ENCODE results near the gene S100A7. TPM values are rescaled to one million over a fixed set of nuclear protein-coding genes. Genes with fewer than 3 reads are reported as not detected.

The S100A7 gene
- total RNA-seq, 2 donors from 2014 or later = not detected

GRCh38 chr1:153478692-153479618 is 18.5 kb upstream of the S100A7 start:
- H3K4me1 ChIP-seq (ENCODE audit: control insufficient read depth, insufficient read depth, low read length) = no peaks in the 10 kb centered on the region
- TF ChIP-seq CTCF (conservative IDR thresholded peaks at IDR 0.05) = no peak
- peaks cover 14% of the 10 kb centered on the region for H3K27me3 ChIP-seq (ENCODE audit: control insufficient read depth, insufficient read depth, low read length, poor library complexity, severe bottlenecking)
- H3K4me3 ChIP-seq (ENCODE audit: low read length) = no peak overlapping the region
- no peak overlapping the region for H3K27ac ChIP-seq (ENCODE audit: low read depth, low read length)
- H3K27me3 Mint-ChIP-seq (ENCODE audit: insufficient read depth) = peaks cover 4% of the 10 kb centered on the region
- peaks cover 13% of the 10 kb centered on the region for H3K4me1 Mint-ChIP-seq
- H3K4me3 Mint-ChIP-seq = no peak overlapping the region
- no peaks in the 10 kb centered on the region for H3K36me3 Mint-ChIP-seq (ENCODE audit: low read depth)
- no peaks in the 10 kb centered on the region for H3K36me3 ChIP-seq (ENCODE audit: control insufficient read depth, insufficient read depth, low read length)
- peaks cover 8% of the 10 kb centered on the region for H3K9me3 Mint-ChIP-seq
- no peak overlapping the region for H3K9ac ChIP-seq (ENCODE audit: extremely low read depth, low read length, poor library complexity, severe bottlenecking)
- no peak for DNase-seq
- no peaks in the 10 kb centered on the region for H3K9me3 ChIP-seq (ENCODE audit: control insufficient read depth, low read length)
- no peak overlapping the region for H3K27ac Mint-ChIP-seq
- WGBS, 2 experiments (ENCODE audit: insufficient coverage in 1 of 2, insufficient read length in 1 of 2) = 81 to 87% methylated on average over 3 to 4 of the region's 4 CpGs

GRCh38 chr1:153478047-153478691 is 17.7 kb upstream of the S100A7 start:
- Mint-ChIP-seq H3K27ac (no peak overlapping the region), H3K27me3 (ENCODE audit: insufficient read depth) (peaks cover 4% of the 10 kb centered on the region), H3K4me1 (peaks cover 13% of the 10 kb centered on the region), H3K4me3 (no peak overlapping the region), H3K9me3 (peaks cover 16% of the 10 kb centered on the region), H3K36me3 (ENCODE audit: low read depth) (no peaks in the 10 kb centered on the region)
- WGBS, 2 experiments (ENCODE audit: insufficient coverage in 1 of 2, insufficient read length in 1 of 2) = 81 to 85% methylated on average over 5 to 8 of the region's 8 CpGs
- H3K9ac ChIP-seq (ENCODE audit: extremely low read depth, low read length, poor library complexity, severe bottlenecking) = no peak overlapping the region
- H3K4me3 ChIP-seq (ENCODE audit: low read length) = no peak overlapping the region
- no peaks in the 10 kb centered on the region for H3K36me3 ChIP-seq (ENCODE audit: control insufficient read depth, insufficient read depth, low read length)
- no peak for TF ChIP-seq CTCF (conservative IDR thresholded peaks at IDR 0.05)
- H3K27me3 ChIP-seq (ENCODE audit: control insufficient read depth, insufficient read depth, low read length, poor library complexity, severe bottlenecking) = peaks cover 14% of the 10 kb centered on the region
- no peak for DNase-seq
- no peak overlapping the region for H3K27ac ChIP-seq (ENCODE audit: low read depth, low read length)
- no peaks in the 10 kb centered on the region for H3K4me1 ChIP-seq (ENCODE audit: control insufficient read depth, insufficient read depth, low read length)
- peaks cover under 1% of the 10 kb centered on the region for H3K9me3 ChIP-seq (ENCODE audit: control insufficient read depth, low read length)

GRCh38 chr1:153476491-153477093 is 16.1 kb upstream of the S100A7 start:
- H3K9me3 Mint-ChIP-seq = peaks cover 32% of the 10 kb centered on the region
- no peaks in the 10 kb centered on the region for H3K36me3 Mint-ChIP-seq (ENCODE audit: low read depth)
- H3K9ac ChIP-seq (ENCODE audit: extremely low read depth, low read length, poor library complexity, severe bottlenecking) = no peak overlapping the region
- no peak for TF ChIP-seq CTCF (conservative IDR thresholded peaks at IDR 0.05)
- no peak for DNase-seq
- H3K9me3 ChIP-seq (ENCODE audit: control insufficient read depth, low read length) = peaks cover 17% of the 10 kb centered on the region
- no peak overlapping the region for H3K27ac ChIP-seq (ENCODE audit: low read depth, low read length)
- H3K27me3 ChIP-seq (ENCODE audit: control insufficient read depth, insufficient read depth, low read length, poor library complexity, severe bottlenecking) = peaks cover 14% of the 10 kb centered on the region
- H3K27ac Mint-ChIP-seq = no peak overlapping the region
- peaks cover 8% of the 10 kb centered on the region for H3K27me3 Mint-ChIP-seq (ENCODE audit: insufficient read depth)
- peaks cover 13% of the 10 kb centered on the region for H3K4me1 Mint-ChIP-seq
- no peaks in the 10 kb centered on the region for H3K4me1 ChIP-seq (ENCODE audit: control insufficient read depth, insufficient read depth, low read length)
- H3K4me3 ChIP-seq (ENCODE audit: low read length) = no peak overlapping the region
- no peak overlapping the region for H3K4me3 Mint-ChIP-seq
- H3K36me3 ChIP-seq (ENCODE audit: control insufficient read depth, insufficient read depth, low read length) = no peaks in the 10 kb centered on the region
- 90 to 98% methylated on average over 4 of the region's 4 CpGs for WGBS, 2 experiments (ENCODE audit: insufficient coverage in 1 of 2, insufficient read length in 1 of 2)
